ENCODE measurements around the gene OSBPL2.

OSBPL2 gene

GRCh38 chr20:62305765-62306413 lies 67.6 kb downstream of the OSBPL2 start:
- Histone ChIP-seq H3K27ac (peak overlapping the region in 4 of 21 experiments; percentile 12 to 25 (median 18)), H3K4me3 (peak overlapping the region in 2 of 7 experiments; percentile 7 to 83)

DNA sequence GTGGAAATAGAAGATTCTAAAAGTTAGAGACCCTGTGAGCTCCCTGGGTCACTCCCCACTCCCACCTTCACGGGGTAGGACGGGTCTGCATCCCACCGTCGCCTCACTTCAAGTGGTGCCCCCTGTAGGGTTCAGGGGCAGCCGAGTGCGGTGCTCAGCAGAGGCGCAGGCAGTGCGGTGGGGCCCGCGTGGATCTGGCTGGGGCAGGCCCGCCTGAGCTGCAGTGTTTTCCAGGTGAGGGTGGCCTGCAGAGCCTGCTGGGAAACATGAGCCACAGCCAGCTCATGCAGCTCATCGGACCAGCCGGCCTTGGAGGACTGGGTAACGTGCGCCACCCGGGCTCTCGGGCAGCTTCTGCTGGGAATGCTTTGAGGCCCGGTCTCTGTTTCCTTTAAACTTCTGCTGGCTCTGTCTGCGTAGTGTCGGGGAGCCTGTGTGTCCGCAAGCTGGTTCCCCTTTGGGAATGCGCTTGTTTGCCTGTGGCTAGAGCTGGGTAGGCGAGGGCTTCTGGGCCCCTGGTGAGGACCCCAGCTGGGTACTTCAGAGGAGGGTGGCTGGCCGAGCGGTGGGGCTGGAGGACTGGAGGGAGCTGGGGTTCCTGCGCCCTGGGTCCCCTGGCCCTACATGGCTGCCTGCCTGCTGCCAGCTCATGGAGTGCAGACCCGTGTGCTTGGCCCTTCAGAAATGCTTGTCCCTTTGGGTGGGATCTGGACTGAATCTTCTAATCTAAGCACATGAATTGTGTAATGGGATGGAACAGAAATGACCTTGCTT lies 68.3 kb downstream of the OSBPL2 start:
- Histone ChIP-seq H3K4me3 (no peak overlapping the region), H3K27ac (peak overlapping the region in 3 of 21 experiments; percentile 8 to 21 (median 14))

DNA sequence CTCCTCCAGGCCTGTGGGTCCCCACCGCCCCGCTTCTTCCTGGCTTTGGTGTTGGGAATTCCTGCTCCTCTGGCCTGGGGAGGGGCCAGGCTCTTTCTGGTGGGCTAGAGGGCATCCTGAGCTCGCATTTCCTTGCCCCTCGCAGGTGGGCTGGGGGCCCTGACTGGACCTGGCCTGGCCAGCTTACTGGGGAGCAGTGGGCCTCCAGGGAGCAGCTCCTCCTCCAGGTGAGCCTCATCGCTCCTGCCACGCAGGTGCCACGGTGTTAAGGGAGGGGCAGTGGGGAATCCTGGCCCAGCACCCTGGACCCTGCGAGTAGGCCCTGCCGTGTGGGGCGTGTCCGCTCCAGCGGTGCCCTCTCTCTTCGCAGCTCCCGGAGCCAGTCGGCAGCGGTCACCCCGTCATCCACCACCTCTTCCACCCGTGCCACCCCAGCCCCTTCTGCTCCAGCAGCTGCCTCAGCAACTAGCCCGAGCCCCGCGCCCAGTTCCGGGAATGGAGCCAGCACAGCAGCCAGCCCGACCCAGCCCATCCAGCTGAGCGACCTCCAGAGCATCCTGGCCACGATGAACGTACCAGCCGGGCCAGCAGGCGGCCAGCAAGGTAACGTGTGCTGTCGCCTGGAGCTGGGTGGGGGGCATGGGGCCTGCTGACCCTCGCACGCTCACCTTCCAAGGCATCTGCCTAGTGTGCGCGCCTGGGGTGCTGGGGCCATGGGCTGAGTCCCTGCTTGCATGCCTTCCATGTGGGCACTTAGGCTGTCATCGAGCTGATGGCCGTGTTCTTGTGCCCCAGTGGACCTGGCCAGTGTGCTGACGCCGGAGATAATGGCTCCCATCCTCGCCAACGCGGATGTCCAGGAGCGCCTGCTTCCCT lies 69.1 kb downstream of the OSBPL2 start:
- peak overlapping the region in 3 of 21 experiments; percentile 8 to 42 (median 37) for H3K27ac ChIP-seq

GRCh38 chr20:62308102-62308822 lies 69.9 kb downstream of the OSBPL2 start:
- Histone ChIP-seq H3K4me3 (no peak overlapping the region), H3K27ac (peak overlapping the region in 2 of 21 experiments; percentile 14 to 42)

More for the DNA sequence above, 69.1 kb downstream of the OSBPL2 start:
- no peak overlapping the region for H3K4me3 ChIP-seq

DNA sequence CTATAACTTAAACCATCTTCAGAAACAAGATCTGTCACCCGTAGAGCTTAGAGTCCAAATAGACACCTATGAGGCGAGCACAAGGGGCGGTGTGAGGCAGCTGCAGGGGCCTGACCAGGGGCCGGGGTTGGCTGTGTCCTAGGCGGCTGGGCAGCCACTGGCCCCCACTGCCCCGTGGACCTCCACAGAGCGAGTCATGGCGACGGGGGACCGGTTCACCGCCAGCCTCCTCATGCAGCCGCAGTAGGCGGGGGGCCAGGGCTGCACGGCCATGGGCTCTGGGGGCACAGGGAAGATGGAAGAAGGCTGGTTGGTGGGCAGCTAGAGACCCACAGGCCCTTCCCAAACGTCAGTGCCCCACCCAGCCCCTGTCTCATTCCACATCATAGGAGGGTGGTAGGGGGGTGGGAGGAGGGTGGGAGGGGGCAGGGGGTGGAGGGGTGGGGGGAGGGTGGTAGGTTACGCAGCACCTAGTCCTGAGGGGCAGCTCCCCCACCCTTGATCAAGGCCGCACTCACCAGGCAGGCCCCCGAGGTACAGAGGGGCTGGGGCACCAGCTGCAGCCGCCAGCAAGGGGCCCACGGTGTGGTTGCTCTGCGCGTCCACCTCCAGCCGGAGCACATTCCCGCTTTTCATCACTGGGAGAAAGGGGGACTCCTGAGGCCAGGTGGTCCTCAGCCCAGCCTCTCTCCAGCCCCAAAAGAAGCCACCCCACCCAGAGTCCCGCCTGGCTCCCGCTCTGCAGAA lies 71.0 kb downstream of the OSBPL2 start:
- peak overlapping the region in 1 of 21 experiments; percentile 44 for H3K27ac ChIP-seq
- H3K4me3 ChIP-seq = no peak overlapping the region

GRCh38 chr20:62309947-62310756 lies 71.8 kb downstream of the OSBPL2 start:
- H3K27ac ChIP-seq = peak overlapping the region in 1 of 21 experiments; percentile 44
- H3K4me3 ChIP-seq = no peak overlapping the region

DNA sequence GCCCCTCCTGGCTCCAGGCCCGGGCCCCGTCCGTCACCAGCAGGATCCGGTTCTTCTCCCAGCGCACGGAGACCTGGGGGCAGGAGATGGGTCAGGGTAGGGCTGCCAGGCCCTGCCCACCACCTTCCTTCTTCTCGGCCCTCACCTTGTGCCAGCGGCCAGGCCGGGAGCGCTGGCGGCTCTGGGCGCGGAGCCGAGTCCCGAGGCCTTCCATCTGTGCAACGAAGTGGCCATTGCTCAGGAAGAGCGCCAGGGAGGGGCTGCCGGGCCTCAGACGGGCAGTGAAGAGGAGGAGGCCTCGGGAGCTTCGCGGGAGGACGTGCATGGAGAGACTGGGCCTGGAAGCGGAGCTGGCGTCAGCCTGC lies 72.4 kb downstream of the OSBPL2 start:
- Histone ChIP-seq H3K27ac (peak overlapping the region in 1 of 21 experiments; percentile 44), H3K4me3 (no peak overlapping the region)

- H3K27ac ChIP-seq = no peak overlapping the region
- H3K4me3 ChIP-seq = no peak overlapping the region
These were observed 72.8 kb downstream of the OSBPL2 start for GRCh38 chr20:62311150-62311549.

- H3K27ac ChIP-seq = no peak overlapping the region
- no peak overlapping the region for H3K4me3 ChIP-seq
These were observed 73.7 kb downstream of the OSBPL2 start for GRCh38 chr20:62311832-62312661.

- Histone ChIP-seq H3K4me3 (no peak overlapping the region), H3K27ac (no peak overlapping the region)
These were observed 74.3 kb downstream of the OSBPL2 start for GRCh38 chr20:62312662-62312977.

DNA sequence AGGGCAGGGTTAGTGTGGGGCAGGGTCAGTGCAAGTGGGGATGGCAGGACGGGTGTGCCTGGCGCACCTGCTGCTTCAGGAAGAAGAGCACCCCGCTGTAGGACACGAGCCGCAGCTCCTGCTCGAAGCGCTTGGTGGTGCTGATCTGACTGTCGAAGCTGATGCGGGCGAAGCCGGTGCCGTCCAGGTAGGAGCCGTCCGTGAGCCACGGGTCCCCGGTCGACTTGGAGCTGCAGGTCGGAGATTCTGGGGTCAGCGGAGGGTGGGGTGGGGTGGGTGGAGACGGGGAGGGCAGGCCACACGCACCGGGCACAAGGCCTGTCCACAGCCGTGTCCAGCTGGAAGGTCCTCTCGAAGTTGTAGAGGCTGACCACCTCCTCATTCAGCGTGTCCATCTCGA lies 74.7 kb downstream of the OSBPL2 start:
- no peak overlapping the region for H3K27ac ChIP-seq
- H3K4me3 ChIP-seq = no peak overlapping the region

- Histone ChIP-seq H3K27ac (no peak overlapping the region), H3K4me3 (no peak overlapping the region)
These were observed 75.4 kb downstream of the OSBPL2 start for GRCh38 chr20:62313460-62314338.

GRCh38 chr20:62314339-62314638 lies 76.0 kb downstream of the OSBPL2 start:
- no peak overlapping the region for H3K4me3 ChIP-seq
- H3K27ac ChIP-seq = no peak overlapping the region

DNA sequence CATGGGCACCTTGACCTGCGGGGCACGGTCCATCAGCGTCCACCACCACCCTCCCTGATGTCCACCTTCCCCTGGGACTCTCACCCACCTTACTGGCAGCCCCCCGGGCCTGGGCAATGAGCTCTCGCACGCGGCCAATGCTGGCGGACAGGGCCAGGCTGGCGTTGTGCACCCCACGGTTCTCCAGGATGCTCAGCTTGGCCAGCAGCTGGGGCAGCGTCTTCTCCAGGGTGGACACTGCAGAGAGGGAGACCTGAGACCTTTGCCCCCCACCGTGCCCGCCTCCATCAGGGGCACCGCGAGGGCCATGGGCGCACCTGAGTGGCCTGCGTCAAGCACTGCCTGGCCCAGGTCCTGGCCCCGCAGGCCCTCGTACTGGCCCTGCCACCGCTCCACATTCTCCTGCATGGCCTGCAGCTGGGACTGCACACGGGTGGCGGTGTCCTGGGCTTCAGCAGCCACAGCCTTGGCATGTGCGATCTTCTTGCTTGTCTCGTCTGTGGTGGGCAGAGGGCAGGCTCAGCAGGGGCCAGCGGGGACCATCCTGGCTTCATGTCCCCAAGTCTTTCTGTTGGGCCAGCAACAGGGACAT lies 76.5 kb downstream of the OSBPL2 start:
- H3K4me3 ChIP-seq = no peak overlapping the region
- H3K27ac ChIP-seq = no peak overlapping the region

DNA sequence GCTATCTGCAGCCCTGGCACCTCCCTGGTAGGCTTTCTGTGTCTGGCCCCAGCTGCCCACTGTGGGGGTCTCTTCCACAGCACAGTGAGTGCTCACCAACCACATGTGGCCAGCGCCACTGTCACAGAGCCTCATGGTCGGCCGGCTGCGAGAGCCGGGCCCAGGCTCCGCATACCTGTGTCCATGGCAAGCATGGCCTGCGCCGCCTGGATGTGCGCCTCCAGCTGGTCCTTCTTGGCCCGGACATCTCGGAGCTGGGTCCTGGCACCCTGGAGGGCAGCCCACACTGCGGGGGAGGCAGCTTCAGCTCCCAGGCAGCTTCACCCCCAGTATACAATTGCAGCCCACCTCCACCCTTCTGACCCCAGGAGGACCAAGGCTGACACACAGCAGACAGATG lies 77.5 kb downstream of the OSBPL2 start:
- H3K27ac ChIP-seq = peak overlapping the region in 2 of 21 experiments; percentile 15 to 22
- no peak overlapping the region for H3K4me3 ChIP-seq
